Endodermal cell (in vitro differentiated cells): ENCODE measurements around the gene ESD. TPM values are rescaled to one million over a fixed set of nuclear protein-coding genes. Genes with fewer than 3 reads are reported as not detected.

Source experiments
- DNase-seq: peaks from one replicate; pipeline ENCODE4 v3.0.0-alpha.2; 2017
- H3K27ac ChIP-seq: 2 replicates; pipeline ENCODE4 v1.5.1; 2013; ENCODE audit warnings: mild to moderate bottlenecking, low read depth, low read length, moderate library complexity
- H3K27me3 ChIP-seq: 2 replicates; pipeline ENCODE4 v1.6.1; 2013; ENCODE audit warnings: mild to moderate bottlenecking, low read length, moderate library complexity; ENCODE audit not compliant: insufficient read depth, control insufficient read depth, poor library complexity, severe bottlenecking
- H3K36me3 ChIP-seq: 2 replicates; pipeline ENCODE4 v1.7.0; 2013; ENCODE audit warnings: mild to moderate bottlenecking, low read length, moderate library complexity; ENCODE audit not compliant: control insufficient read depth, insufficient read depth
- H3K4me1 ChIP-seq: one replicate; pipeline ENCODE4 v1.7.0; 2013; ENCODE audit warnings: low read length; ENCODE audit not compliant: control insufficient read depth, insufficient read depth
- H3K4me3 ChIP-seq: 2 replicates; pipeline ENCODE4 v1.5.1; 2013; ENCODE audit warnings: mild to moderate bottlenecking, low read length, moderate library complexity
- H3K9ac ChIP-seq: 2 replicates; pipeline ENCODE4 v1.6.1; 2013; ENCODE audit warnings: mild to moderate bottlenecking, low read length, moderate library complexity; ENCODE audit not compliant: poor library complexity, severe bottlenecking; ENCODE audit errors: extremely low read depth
- H3K9me3 ChIP-seq: 2 replicates; pipeline ENCODE4 v1.6.1; 2013; ENCODE audit warnings: mild to moderate bottlenecking, low read length, moderate library complexity; ENCODE audit not compliant: control insufficient read depth
- H3K27ac Mint-ChIP-seq: 2 replicates; pipeline ENCODE4 v1.8.0; 2020; ENCODE audit warnings: mixed read lengths
- H3K27me3 Mint-ChIP-seq: 2 replicates; pipeline ENCODE4 v1.8.0; 2021; ENCODE audit warnings: mild to moderate bottlenecking, mixed read lengths; ENCODE audit not compliant: insufficient read depth
- H3K36me3 Mint-ChIP-seq: 2 replicates; pipeline ENCODE4 v1.8.0; 2020; ENCODE audit warnings: low read depth, mixed read lengths
- H3K4me1 Mint-ChIP-seq: 2 replicates; pipeline ENCODE4 v1.8.0; 2020; ENCODE audit warnings: mixed read lengths
- H3K4me3 Mint-ChIP-seq: 2 replicates; pipeline ENCODE4 v1.8.0; 2020; ENCODE audit warnings: mild to moderate bottlenecking, moderate library complexity, mixed read lengths
- H3K9me3 Mint-ChIP-seq: 2 replicates; pipeline ENCODE4 v1.8.0; 2020; ENCODE audit warnings: mild to moderate bottlenecking, mixed read lengths
- CTCF ChIP-seq: fragments of 200-600 bp; sonication (generic); conservative IDR thresholded peaks from 2 replicates; pipeline ENCODE4 v1.5.0; 2021; ENCODE audit warnings: antibody characterized with exemption, mild to moderate bottlenecking
- WGBS, 2 experiments: methylation state at CpG; one replicate each; pipeline versions ENCODE4 v1.1.5 to v1.1.7; 2013; ENCODE audit warnings: missing lambda C conversion rate in 2 of 2, mixed read lengths in 1 of 2; ENCODE audit not compliant: insufficient coverage in 1 of 2, insufficient read length in 1 of 2; 5-methylcytosine and 5-hydroxymethylcytosine counted together
- total RNA-seq, 2 donors: library from RNA; stranded (reverse); fragmentation: NEBNext Ultra II Directional in 1 of 2; extraction: Animal tissue kit (Norgen Biotek cat#: 25700) in 1 of 2; gene quantifications; 2 replicates in 1 of 2; 3 replicates in 1 of 2; pipeline ENCODE4 v1.2.1, GENCODE V29; 2021

Gene ESD
- total RNA-seq, 2 donors from 2014 or later: 55.5 to 67.7 TPM

- no peaks in the 10 kb centered on the region for H3K27me3 Mint-ChIP-seq
These were observed 14.9 kb downstream of the ESD start for GRCh38 chr13:46782066-46782465.

GRCh38 chr13:46778890-46779289 is 18.1 kb downstream of the ESD start:
- no peak overlapping the region for H3K27ac ChIP-seq
- no peaks in the 10 kb centered on the region for H3K27me3 Mint-ChIP-seq
- TF ChIP-seq CTCF: no peak
- no peaks in the 10 kb centered on the region for H3K27me3 ChIP-seq
- no peak overlapping the region for H3K4me3 Mint-ChIP-seq
- H3K27ac Mint-ChIP-seq: no peak overlapping the region
- H3K4me3 ChIP-seq: no peak overlapping the region
- H3K9ac ChIP-seq: no peak overlapping the region
- H3K9me3 Mint-ChIP-seq: no peaks in the 10 kb centered on the region
- peaks cover 38% of the 10 kb centered on the region for H3K36me3 Mint-ChIP-seq
- no peak for DNase-seq
- no peaks in the 10 kb centered on the region for H3K9me3 ChIP-seq
- no peaks in the 10 kb centered on the region for H3K4me1 Mint-ChIP-seq
- WGBS, 2 experiments: 80 to 95% methylated on average over 1 to 2 of the region's 2 CpGs
- peaks cover 80% of the 10 kb centered on the region for H3K36me3 ChIP-seq
- H3K4me1 ChIP-seq: peaks cover 4% of the 10 kb centered on the region

More at GRCh38 chr13:46782066-46782465, 14.9 kb downstream of the ESD start:
- H3K4me3 Mint-ChIP-seq: no peak overlapping the region
- no peaks in the 10 kb centered on the region for H3K27me3 ChIP-seq
- WGBS, 2 experiments: no CpG with 5 or more reads among the region's 1 CpG
- no peaks in the 10 kb centered on the region for H3K4me1 Mint-ChIP-seq
- no peak overlapping the region for H3K27ac ChIP-seq
- H3K36me3 ChIP-seq: peaks cover 93% of the 10 kb centered on the region
- H3K9me3 Mint-ChIP-seq: no peaks in the 10 kb centered on the region
- H3K4me3 ChIP-seq: no peak overlapping the region
- H3K9me3 ChIP-seq: no peaks in the 10 kb centered on the region
- H3K27ac Mint-ChIP-seq: no peak overlapping the region
- DNase-seq: no peak
- H3K9ac ChIP-seq: no peak overlapping the region
- H3K36me3 Mint-ChIP-seq: peaks cover 37% of the 10 kb centered on the region
- TF ChIP-seq CTCF: no peak
- H3K4me1 ChIP-seq: no peaks in the 10 kb centered on the region

GRCh38 chr13:46778095-46778494 is 18.9 kb downstream of the ESD start:
- Histone ChIP-seq H3K4me1 (peaks cover 4% of the 10 kb centered on the region), H3K27ac (no peak overlapping the region), H3K36me3 (peaks cover 73% of the 10 kb centered on the region), H3K27me3 (no peaks in the 10 kb centered on the region), H3K9me3 (no peaks in the 10 kb centered on the region), H3K9ac (no peak overlapping the region), H3K4me3 (no peak overlapping the region)
- peaks cover 44% of the 10 kb centered on the region for H3K36me3 Mint-ChIP-seq
- no peak for DNase-seq
- TF ChIP-seq CTCF: no peak
- H3K9me3 Mint-ChIP-seq: no peaks in the 10 kb centered on the region
- no peaks in the 10 kb centered on the region for H3K27me3 Mint-ChIP-seq
- H3K4me1 Mint-ChIP-seq: peaks cover 2% of the 10 kb centered on the region
- H3K27ac Mint-ChIP-seq: no peak overlapping the region
- 94 to 100% methylated on average over 1 to 3 of the region's 3 CpGs for WGBS, 2 experiments
- no peak overlapping the region for H3K4me3 Mint-ChIP-seq
